HepG2 (cell line): ENCODE results near the gene MGST2. TPM values are rescaled to one million over a fixed set of nuclear protein-coding genes. Genes with fewer than 3 reads are reported as not detected.
A peak's percentile ranks its signal among the peaks of the same experiment; 100 is the strongest.

ENCODE experiments used
- ATAC-seq: fragments of 200-7000 bp; cut with Tn5 transposase; 3 replicates; pipeline ENCODE4 v1.9.1; 2020; ENCODE audit warnings: mild to moderate bottlenecking, moderate library complexity
- BruUV-seq: library from RNA; stranded (reverse); fragments of 400-500 nt; replicated peaks from 2 replicates; lab custom pipeline; 2021; lab: Mats Ljungman, UMichigan
- CTCF ChIA-PET: fragments of 300-600 bp; formaldehyde crosslinking; extraction: SDS; loops from one replicate; lab custom pipeline; 2021; ENCODE audit warnings: low total read pairs, inconsistent platforms, low intra/inter-chr PET ratio; lab: Yijun Ruan, JAX
- POLR2A ChIA-PET: fragments of 350-600 bp; sonication (Branson Sonifier 250); formaldehyde crosslinking; loops from one replicate; lab custom pipeline; 2020; ENCODE audit warnings: antibody characterized with exemption, inconsistent platforms; lab: Yijun Ruan, JAX
- DNase-seq: peaks from one replicate; pipeline ENCODE4 v3.0.0-alpha.2; 2015; ENCODE audit warnings: low spot score
- FAIRE-seq: peaks from 3 replicates; lab custom pipeline; 2011; peaks lifted over from hg19 to GRCh38; lab: Jason Lieb, UNC
- H2AFZ ChIP-seq: one replicate; pipeline ENCODE4 v1.6.1; 2011; ENCODE audit warnings: low read length, inconsistent platforms
- H3K27ac ChIP-seq: fragments of 300-600 bp; 3 replicates; pipeline ENCODE4 v1.8.0; 2011; ENCODE audit warnings: mixed run types, mild to moderate bottlenecking, mixed read lengths, low read length, inconsistent platforms; ENCODE audit not compliant: insufficient read depth; ENCODE audit errors: extremely low read length
- H3K27me3 ChIP-seq, 2 experiments: fragments of 200-600 bp in 1 of 2; 2 replicates in 1 of 2; 3 replicates in 1 of 2; pipeline versions ENCODE4 v1.6.0 to v1.8.0; 2011; ENCODE audit warnings: low read length in 2 of 2, mild to moderate bottlenecking in 2 of 2, moderate library complexity in 2 of 2, inconsistent platforms in 1 of 2; ENCODE audit not compliant: insufficient read depth in 2 of 2, control insufficient read depth in 1 of 2
- H3K36me3 ChIP-seq, 2 experiments: fragments of 200-600 bp in 1 of 2; replicated peaks in 1 of 2; 2 replicates in 1 of 2; 3 replicates in 1 of 2; pipeline versions ENCODE4 v1.5.1 to v1.8.0; 2011; ENCODE audit warnings: low read length in 2 of 2, inconsistent platforms in 1 of 2; ENCODE audit not compliant: insufficient read depth in 2 of 2, control insufficient read depth in 1 of 2
- H3K4me1 ChIP-seq: 2 replicates; pipeline ENCODE4 v1.5.1; 2012; ENCODE audit warnings: low read length, inconsistent platforms; ENCODE audit not compliant: insufficient read depth
- H3K4me2 ChIP-seq: 2 replicates; pipeline ENCODE4 v1.6.0; 2011; ENCODE audit warnings: low read depth, low read length, inconsistent platforms
- H3K4me3 ChIP-seq, 3 experiments: fragments of 200-600 bp in 1 of 3; sonication (generic), shearing (Covaris generic) in 1 of 3; replicated peaks in 1 of 3; 2 replicates each; pipeline ENCODE4 v1.5.1; 2011 to 2016; ENCODE audit warnings: low read length in 3 of 3, inconsistent platforms in 2 of 3, low read depth in 2 of 3, mild to moderate bottlenecking in 2 of 3, control low read depth in 1 of 3, mixed read lengths in 1 of 3; ENCODE audit not compliant: insufficient read depth in 1 of 3
- H3K79me2 ChIP-seq: one replicate; pipeline ENCODE4 v1.6.1; 2011; ENCODE audit warnings: low read length, inconsistent platforms; ENCODE audit not compliant: insufficient read depth
- H3K9ac ChIP-seq: 2 replicates; pipeline ENCODE4 v1.6.0; 2011; ENCODE audit warnings: mild to moderate bottlenecking, low read depth, low read length, inconsistent platforms; ENCODE audit not compliant: insufficient read depth
- H3K9me3 ChIP-seq: 2 replicates; pipeline ENCODE4 v1.5.1; 2012; ENCODE audit warnings: mild to moderate bottlenecking, low read length
- H4K20me1 ChIP-seq: 2 replicates; pipeline ENCODE4 v1.6.0; 2011; ENCODE audit warnings: inconsistent platforms, mild to moderate bottlenecking, low read length, moderate library complexity; ENCODE audit not compliant: insufficient read depth
- HNRNPK ChIP-seq: fragments of 200-400 bp; formaldehyde crosslinking; IDR thresholded peaks from 2 replicates; pipeline ENCODE4 v1.6.1; 2018; ENCODE audit warnings: low read length, low read depth, moderate library complexity, mild to moderate bottlenecking; ENCODE audit not compliant: poor library complexity, severe bottlenecking
- ISL2 ChIP-seq: sonication (generic); formaldehyde crosslinking; IDR thresholded peaks from 2 replicates; pipeline ENCODE4 v1.5.0; 2020; ENCODE audit warnings: missing genetic modification reagents
- MEF2D ChIP-seq: sonication (generic); formaldehyde crosslinking; IDR thresholded peaks from 2 replicates; pipeline ENCODE4 v1.5.1; 2020; ENCODE audit warnings: mild to moderate bottlenecking, missing genetic modification reagents
- NKX3-1 ChIP-seq: sonication (generic); formaldehyde crosslinking; IDR thresholded peaks from 2 replicates; pipeline ENCODE4 v1.5.0; 2020; ENCODE audit warnings: missing genetic modification reagents
- POLR2AphosphoS2 ChIP-seq: IDR thresholded peaks from 2 replicates; pipeline ENCODE4 v1.6.1; 2011; ENCODE audit warnings: low read depth, low read length, improper control_type of control experiment
- SIX1 ChIP-seq: sonication (generic); formaldehyde crosslinking; IDR thresholded peaks from 2 replicates; pipeline ENCODE4 v1.4.0; 2020; ENCODE audit warnings: missing genetic modification reagents, borderline replicate concordance
- SPEN ChIP-seq: sonication (generic); formaldehyde crosslinking; IDR thresholded peaks from 2 replicates; pipeline ENCODE4 v1.5.1; 2020; ENCODE audit warnings: low read depth, mild to moderate bottlenecking, missing genetic modification reagents
- TARDBP ChIP-seq: sonication (generic); formaldehyde crosslinking; IDR thresholded peaks from 2 replicates; pipeline ENCODE4 v1.8.0; 2022; ENCODE audit warnings: mild to moderate bottlenecking, missing genetic modification reagents
- ZNF235 ChIP-seq: sonication (generic); formaldehyde crosslinking; IDR thresholded peaks from 2 replicates; pipeline ENCODE4 v1.8.1; 2023; ENCODE audit warnings: mild to moderate bottlenecking, missing genetic modification reagents, borderline replicate concordance
- ZNF446 ChIP-seq: sonication (generic); formaldehyde crosslinking; IDR thresholded peaks from 2 replicates; pipeline ENCODE4 v1.5.0; 2020; ENCODE audit warnings: mild to moderate bottlenecking, missing genetic modification reagents
- ZNF878 ChIP-seq: sonication (generic); formaldehyde crosslinking; IDR thresholded peaks from 2 replicates; pipeline ENCODE4 v1.8.1; 2023; ENCODE audit warnings: mild to moderate bottlenecking, missing genetic modification reagents, moderate library complexity
- ZSCAN31 ChIP-seq: sonication (generic); formaldehyde crosslinking; IDR thresholded peaks from 2 replicates; pipeline ENCODE4 v1.5.0; 2020; ENCODE audit warnings: low read depth, mild to moderate bottlenecking, missing genetic modification reagents
- WGBS: methylation state at CpG from one replicate; pipeline ENCODE4 v1.1.6; 2017; ENCODE audit warnings: low lambda C conversion rate; 5-methylcytosine and 5-hydroxymethylcytosine counted together
- in situ Hi-C: cut with HindIII; loops from 2 replicates; pipeline ENCODE4 v1.10.0; 2017; ENCODE audit warnings: low pct_unique_long_range_greater_than_20kb; ENCODE audit not compliant: extremely low pct_ligation_motif_present
- intact Hi-C: fragments of 100-400 bp; cut with micrococcal nuclease; formaldehyde crosslinking; loops from one replicate; pipeline ENCODE4 v1.10.0; 2022; ENCODE audit not compliant: unreplicated experiment
- polyA plus RNA-seq, 8 experiments: library from polyadenylated mRNA; depleted of rRNA in 3 of 8; stranded (reverse) in 7 of 8; unstranded in 1 of 8; fragments of >200 nt; fragmentation: Illumina TruSeq in 4 of 8; extraction: Trizol in 4 of 8; gene quantifications; 2 replicates each; pipeline versions ENCODE4 v1.2.1 to v1.2.3, GENCODE V29; 2011 to 2016; ENCODE audit warnings: low read depth in 4 of 8, missing spikeins in 1 of 8, mixed read lengths in 1 of 8; ENCODE audit not compliant: insufficient read depth in 1 of 8
- total RNA-seq, 5 experiments: library from RNA; depleted of rRNA; stranded (reverse); fragments of >200 nt; fragmentation: Illumina TruSeq; extraction: Trizol; gene quantifications; 2 replicates each; pipeline ENCODE4 v1.2.3, GENCODE V29; 2016; ENCODE audit warnings: low read depth in 1 of 5
- TF ChIP-seq, protein P1 (sequence below): sonication (generic); formaldehyde crosslinking; IDR thresholded peaks from 2 replicates; pipeline ENCODE4 v1.4.0; 2020; ENCODE audit warnings: missing genetic modification reagents

The MGST2 gene
- total and polyA plus RNA-seq, 2 of the 13 experiments (the other 11 are each of a cell fraction or from before 2014, with no cell fraction given): 205 to 416 TPM

DNA sequence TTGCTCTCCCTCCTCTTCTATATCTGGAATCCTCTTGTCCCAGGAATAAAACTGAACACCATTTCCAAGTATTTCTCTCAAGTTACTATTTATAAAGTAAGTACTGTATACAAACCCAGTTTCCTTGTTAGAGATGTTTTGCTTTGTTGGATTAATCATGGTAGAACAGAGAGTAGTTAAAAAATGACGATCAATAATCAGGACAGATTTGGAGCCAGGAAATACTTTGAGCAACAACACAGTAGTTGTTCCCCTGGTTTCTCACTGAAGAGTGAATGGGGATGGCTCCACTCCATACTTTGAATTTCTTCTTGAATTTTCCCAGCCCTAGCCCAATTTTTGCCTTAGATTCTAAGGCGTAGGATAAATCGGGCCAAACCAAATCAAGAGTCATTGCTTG lies 21.4 kb downstream of the MGST2 start:
- DNase-seq: no peak
- FAIRE-seq: no peak
- H4K20me1 ChIP-seq: peaks cover 41% of the 10 kb centered on the region
- in situ Hi-C loops: no loop called here
- H3K36me3 ChIP-seq: peaks cover 19 to 56% of the 10 kb centered on the region in 2 experiments; a peak in 4 of 5 replicates
- ChIA-PET POLR2A (interaction anchor here (3.2 kb wide), 1 partner anchor 21 kb away, joined by 32 read pairs; the partner anchor contains the start of gene MGST2), CTCF (no interaction called here)
- peaks cover 100% of the 10 kb centered on the region for H3K4me1 ChIP-seq
- H3K9me3 ChIP-seq: no peaks in the 10 kb centered on the region
- no peaks in the 10 kb centered on the region for H3K27me3 ChIP-seq
- peak overlapping the region; percentile 37; the same call in 1 of the 2 replicates for H3K4me2 ChIP-seq
- no peak overlapping the region for H3K4me3 ChIP-seq
- intact Hi-C loops: no loop called here
- peaks cover 79% of the 10 kb centered on the region for H3K79me2 ChIP-seq
- H3K9ac ChIP-seq: no peak overlapping the region
- 94% methylated on average over 3 of the region's 3 CpGs for WGBS
- peak overlapping the region; percentile 97 for H3K27ac ChIP-seq
- no peak for TF ChIP-seq NKX3-1 (CRISPR knock-in tag)
- TF ChIP-seq SIX1 (CRISPR knock-in tag): no peak
- TF ChIP-seq TARDBP (CRISPR knock-in tag): no peak
- TF ChIP-seq ZNF235: no peak
- TF ChIP-seq HNRNPK: no peak
- no peak for TF ChIP-seq POLR2AphosphoS2
- no peak for TF ChIP-seq MEF2D (CRISPR knock-in tag)
- TF ChIP-seq ZNF446: no peak
- TF ChIP-seq, all 625 proteins: peak for 0
- BruUV-seq: no TSS peak
- no peak for ATAC-seq
- H2AFZ ChIP-seq: no peak overlapping the region

DNA sequence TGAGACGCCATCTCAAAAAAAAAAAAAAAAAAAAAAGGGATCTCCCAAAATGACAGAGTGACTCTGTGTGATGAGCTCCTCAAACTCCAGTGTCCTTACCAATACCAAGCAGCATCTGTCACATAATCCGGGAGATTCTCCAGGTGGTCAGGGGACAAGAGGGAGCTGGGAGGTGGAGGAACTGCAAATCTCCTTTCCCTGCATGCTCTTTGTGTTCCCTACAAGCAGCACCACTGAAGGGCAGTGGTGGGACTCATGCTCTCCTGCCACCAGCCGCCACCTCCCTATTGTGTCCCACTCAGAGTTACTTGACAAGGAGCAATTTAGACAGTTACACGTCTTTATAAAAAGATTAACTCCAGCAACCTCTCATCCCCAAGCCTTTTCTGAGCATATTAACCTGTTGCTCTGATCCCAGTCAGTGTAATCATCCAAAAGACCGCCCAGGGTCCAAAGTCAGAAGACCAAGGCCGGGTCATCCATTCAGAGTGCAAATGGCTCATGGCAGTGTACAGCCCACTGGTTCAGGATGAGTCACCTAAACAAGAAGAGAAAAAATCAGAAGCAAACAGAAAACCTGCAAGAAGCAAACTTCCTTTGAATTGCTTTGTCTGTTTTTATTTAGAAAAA lies 23.6 kb downstream of the MGST2 start:
- peak overlapping the region; percentile 66 for H3K9ac ChIP-seq
- CTCF ChIA-PET: no interaction called here
- TF ChIP-seq SPEN (CRISPR knock-in tag) (no peak), ZNF235 (no peak), ZNF878 (CRISPR knock-in tag) (peak; percentile 76; the same call in 1 of the 2 replicates), ISL2 (CRISPR knock-in tag) (peak; percentile 91), ZSCAN31 (no peak)
- TF ChIP-seq, protein P1, sequence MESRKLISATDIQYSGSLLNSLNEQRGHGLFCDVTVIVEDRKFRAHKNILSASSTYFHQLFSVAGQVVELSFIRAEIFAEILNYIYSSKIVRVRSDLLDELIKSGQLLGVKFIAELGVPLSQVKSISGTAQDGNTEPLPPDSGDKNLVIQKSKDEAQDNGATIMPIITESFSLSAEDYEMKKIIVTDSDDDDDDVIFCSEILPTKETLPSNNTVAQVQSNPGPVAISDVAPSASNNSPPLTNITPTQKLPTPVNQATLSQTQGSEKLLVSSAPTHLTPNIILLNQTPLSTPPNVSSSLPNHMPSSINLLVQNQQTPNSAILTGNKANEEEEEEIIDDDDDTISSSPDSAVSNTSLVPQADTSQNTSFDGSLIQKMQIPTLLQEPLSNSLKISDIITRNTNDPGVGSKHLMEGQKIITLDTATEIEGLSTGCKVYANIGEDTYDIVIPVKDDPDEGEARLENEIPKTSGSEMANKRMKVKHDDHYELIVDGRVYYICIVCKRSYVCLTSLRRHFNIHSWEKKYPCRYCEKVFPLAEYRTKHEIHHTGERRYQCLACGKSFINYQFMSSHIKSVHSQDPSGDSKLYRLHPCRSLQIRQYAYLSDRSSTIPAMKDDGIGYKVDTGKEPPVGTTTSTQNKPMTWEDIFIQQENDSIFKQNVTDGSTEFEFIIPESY (CRISPR knock-in tag): peak; percentile 43; the same call in 1 of the 2 replicates

More for the DNA sequence above, 23.6 kb downstream of the MGST2 start:
- Histone ChIP-seq H2AFZ (no peak overlapping the region), H3K27ac (peak overlapping the region; percentile 97), H3K79me2 (peaks cover 72% of the 10 kb centered on the region), H3K27me3 (no peaks in the 10 kb centered on the region), H3K4me3 (peak overlapping the region in 1 of 3 experiments; percentile 57; a peak in 2 of 6 replicates), H3K4me2 (peak overlapping the region; percentile 77), H4K20me1 (peaks cover 20% of the 10 kb centered on the region; the same call in 1 of the 2 replicates), H3K4me1 (peaks cover 100% of the 10 kb centered on the region), H3K9me3 (no peaks in the 10 kb centered on the region), H3K36me3 (peaks cover 12 to 46% of the 10 kb centered on the region in 2 experiments)
- ATAC-seq (peak; percentile 87), FAIRE-seq (peak; percentile 92), DNase-seq (peak; percentile 96)
- intact Hi-C loops (no loop called here), in situ Hi-C loops (no loop called here)
- WGBS: 2% methylated on average over 6 of the region's 6 CpGs
- POLR2A ChIA-PET: interaction anchor here (0.7 to 3.2 kb wide), 5 partner anchors 9 to 31 kb away, joined by 3 to 32 read pairs (median 5); partner anchors contain the start of gene MGST2
- BruUV-seq: no TSS peak
